Osteoblast (primary cell): ENCODE measurements around the gene SLC22A17. TPM values are rescaled to one million over a fixed set of nuclear protein-coding genes. Genes with fewer than 3 reads are reported as not detected.
A peak's percentile ranks its signal among the peaks of the same experiment; 100 is the strongest.

Experiments
- DNase-seq: peaks from one replicate; pipeline ENCODE4 v3.0.0; 2011; ENCODE audit warnings: low spot score, mixed read lengths; ENCODE audit not compliant: insufficient read length; ENCODE audit errors: missing footprints
- H2AFZ ChIP-seq: 2 replicates; pipeline ENCODE4 v1.6.0; 2011; ENCODE audit warnings: mild to moderate bottlenecking, low read length
- H3K27ac ChIP-seq: 2 replicates; pipeline ENCODE4 v1.5.1; 2011; ENCODE audit warnings: mild to moderate bottlenecking, low read depth, low read length, moderate library complexity
- H3K27me3 ChIP-seq: 2 replicates; pipeline ENCODE4 v1.6.0; 2012; ENCODE audit warnings: mild to moderate bottlenecking, control low read depth, inconsistent platforms, low read length, moderate library complexity; ENCODE audit not compliant: insufficient read depth
- H3K36me3 ChIP-seq: 2 replicates; pipeline ENCODE4 v1.5.1; 2011; ENCODE audit warnings: mild to moderate bottlenecking, low read length, control low read depth, moderate library complexity; ENCODE audit not compliant: insufficient read depth
- H3K4me1 ChIP-seq: 2 replicates; pipeline ENCODE4 v1.5.1; 2011; ENCODE audit warnings: mild to moderate bottlenecking, low read length, control low read depth, moderate library complexity; ENCODE audit not compliant: insufficient read depth
- H3K4me2 ChIP-seq: 2 replicates; pipeline ENCODE4 v1.6.0; 2011; ENCODE audit warnings: mild to moderate bottlenecking, low read length; ENCODE audit not compliant: insufficient read depth
- H3K4me3 ChIP-seq: fragments of 200-600 bp; sonication (generic); 3 replicates; pipeline ENCODE4 v1.5.1; 2012; ENCODE audit warnings: mild to moderate bottlenecking, low read length, inconsistent platforms; ENCODE audit not compliant: insufficient read depth
- H3K79me2 ChIP-seq: 2 replicates; pipeline ENCODE4 v1.6.0; 2012; ENCODE audit warnings: mild to moderate bottlenecking, low read length, control low read depth, inconsistent platforms; ENCODE audit not compliant: insufficient read depth
- H3K9me3 ChIP-seq: 2 replicates; pipeline ENCODE4 v1.5.1; 2011; ENCODE audit warnings: low read depth, low read length, control low read depth
- H4K20me1 ChIP-seq: 2 replicates; pipeline ENCODE4 v1.6.0; 2012; ENCODE audit warnings: mild to moderate bottlenecking, low read length, control low read depth; ENCODE audit not compliant: insufficient read depth
- total RNA-seq: library from RNA; depleted of rRNA; stranded (reverse); fragments of >200 nt; gene quantifications from 2 replicates; pipeline ENCODE4 v1.2.3, GENCODE V29; 2012
- TF ChIP-seq, protein P1 (sequence below): IDR thresholded peaks from 2 replicates; pipeline ENCODE4 v1.5.1; 2011; ENCODE audit warnings: mild to moderate bottlenecking, low read depth, low read length, moderate library complexity; ENCODE audit errors: extremely low read depth

SLC22A17 gene
- total RNA-seq, 1 donor: 18.1 TPM

GRCh38 chr14:23349156-23349845 is 3.4 kb downstream of the SLC22A17 start:
- H3K4me3 ChIP-seq: no peak overlapping the region
- H2AFZ ChIP-seq: no peak overlapping the region

GRCh38 chr14:23348297-23348655 is 4.4 kb downstream of the SLC22A17 start:
- TF ChIP-seq, protein P1, sequence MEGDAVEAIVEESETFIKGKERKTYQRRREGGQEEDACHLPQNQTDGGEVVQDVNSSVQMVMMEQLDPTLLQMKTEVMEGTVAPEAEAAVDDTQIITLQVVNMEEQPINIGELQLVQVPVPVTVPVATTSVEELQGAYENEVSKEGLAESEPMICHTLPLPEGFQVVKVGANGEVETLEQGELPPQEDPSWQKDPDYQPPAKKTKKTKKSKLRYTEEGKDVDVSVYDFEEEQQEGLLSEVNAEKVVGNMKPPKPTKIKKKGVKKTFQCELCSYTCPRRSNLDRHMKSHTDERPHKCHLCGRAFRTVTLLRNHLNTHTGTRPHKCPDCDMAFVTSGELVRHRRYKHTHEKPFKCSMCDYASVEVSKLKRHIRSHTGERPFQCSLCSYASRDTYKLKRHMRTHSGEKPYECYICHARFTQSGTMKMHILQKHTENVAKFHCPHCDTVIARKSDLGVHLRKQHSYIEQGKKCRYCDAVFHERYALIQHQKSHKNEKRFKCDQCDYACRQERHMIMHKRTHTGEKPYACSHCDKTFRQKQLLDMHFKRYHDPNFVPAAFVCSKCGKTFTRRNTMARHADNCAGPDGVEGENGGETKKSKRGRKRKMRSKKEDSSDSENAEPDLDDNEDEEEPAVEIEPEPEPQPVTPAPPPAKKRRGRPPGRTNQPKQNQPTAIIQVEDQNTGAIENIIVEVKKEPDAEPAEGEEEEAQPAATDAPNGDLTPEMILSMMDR: no peak
- DNase-seq: peak; percentile 63
- Histone ChIP-seq H3K4me3 (no peak overlapping the region), H3K79me2 (no peaks in the 10 kb centered on the region), H3K27ac (no peak overlapping the region), H3K36me3 (no peaks in the 10 kb centered on the region), H3K27me3 (no peaks in the 10 kb centered on the region), H3K4me1 (peaks cover 7% of the 10 kb centered on the region), H3K4me2 (no peak overlapping the region), H3K9me3 (no peaks in the 10 kb centered on the region), H4K20me1 (peaks cover 5% of the 10 kb centered on the region), H2AFZ (no peak overlapping the region)

More at GRCh38 chr14:23349156-23349845, 3.4 kb downstream of the SLC22A17 start:
- H3K4me1 ChIP-seq: peaks cover 7% of the 10 kb centered on the region
- H3K36me3 ChIP-seq: no peaks in the 10 kb centered on the region
- H3K79me2 ChIP-seq: no peaks in the 10 kb centered on the region
- DNase-seq: peak; percentile 74
- H3K27ac ChIP-seq: no peak overlapping the region
- TF ChIP-seq, protein P1: no peak
- H3K27me3 ChIP-seq: no peaks in the 10 kb centered on the region
- H3K9me3 ChIP-seq: no peaks in the 10 kb centered on the region
- H3K4me2 ChIP-seq: no peak overlapping the region
- peaks cover 5% of the 10 kb centered on the region for H4K20me1 ChIP-seq

DNA sequence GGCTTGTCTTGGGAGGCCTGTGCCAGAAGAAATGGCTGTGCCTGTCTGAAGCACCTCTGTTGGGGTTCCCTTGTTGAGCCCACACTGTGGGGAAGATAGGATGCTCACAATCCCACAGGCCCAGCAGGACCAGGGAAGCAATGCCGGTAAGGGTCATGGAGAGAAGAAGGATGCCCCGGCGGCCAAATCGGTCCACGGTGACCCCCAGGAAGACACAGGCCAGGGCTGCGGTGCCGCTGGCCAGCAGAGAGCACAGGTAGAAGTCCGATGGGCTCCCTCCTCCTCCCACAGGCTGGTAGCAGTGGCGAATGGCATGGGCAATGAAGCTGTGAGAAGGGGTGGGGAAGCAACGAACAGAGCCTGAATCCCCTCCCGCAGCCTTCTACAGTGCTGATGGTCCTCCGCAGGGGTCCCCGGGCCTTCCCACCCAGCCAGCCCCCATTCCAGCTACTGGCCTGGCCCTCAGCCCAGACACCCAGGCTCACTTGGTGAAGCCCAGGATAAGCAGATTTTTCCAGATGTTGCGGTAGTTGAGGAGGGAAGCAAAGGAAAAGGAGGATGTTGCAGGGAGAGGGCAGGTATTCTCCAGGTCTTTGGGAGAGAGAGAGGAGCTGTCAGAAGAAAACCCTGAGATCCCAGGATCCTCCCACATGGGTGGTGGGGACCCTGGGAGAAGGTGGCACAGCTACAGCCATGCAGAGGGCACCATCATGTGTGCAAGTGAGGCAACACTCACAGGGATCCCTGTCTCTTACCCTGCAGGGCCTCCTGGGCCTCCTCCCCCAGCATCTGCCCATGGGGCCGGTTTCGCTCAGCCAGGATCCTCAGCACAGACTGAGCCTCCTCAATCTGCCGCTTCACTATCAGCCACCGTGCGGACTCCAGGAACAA is 5.0 kb downstream of the SLC22A17 start:
- Histone ChIP-seq H3K27ac (no peak overlapping the region), H4K20me1 (peaks cover 5% of the 10 kb centered on the region), H3K9me3 (no peaks in the 10 kb centered on the region), H2AFZ (no peak overlapping the region), H3K27me3 (no peaks in the 10 kb centered on the region), H3K4me3 (no peak overlapping the region), H3K4me1 (peaks cover 4% of the 10 kb centered on the region), H3K79me2 (no peaks in the 10 kb centered on the region), H3K4me2 (no peak overlapping the region), H3K36me3 (no peaks in the 10 kb centered on the region)
- DNase-seq: peak; percentile 50
- TF ChIP-seq, protein P1: no peak
